GM12892 (cell line): ENCODE results near the gene PPM1L.

Source experiments
- POLR2A ChIP-seq: IDR thresholded peaks from 2 replicates; pipeline ENCODE4 v1.6.1; 2011; ENCODE audit warnings: low read depth, low read length, control low read depth
- POLR2AphosphoS5 ChIP-seq: IDR thresholded peaks from 2 replicates; pipeline ENCODE4 v1.6.1; 2011; ENCODE audit warnings: low read depth, low read length, control low read depth

DNA sequence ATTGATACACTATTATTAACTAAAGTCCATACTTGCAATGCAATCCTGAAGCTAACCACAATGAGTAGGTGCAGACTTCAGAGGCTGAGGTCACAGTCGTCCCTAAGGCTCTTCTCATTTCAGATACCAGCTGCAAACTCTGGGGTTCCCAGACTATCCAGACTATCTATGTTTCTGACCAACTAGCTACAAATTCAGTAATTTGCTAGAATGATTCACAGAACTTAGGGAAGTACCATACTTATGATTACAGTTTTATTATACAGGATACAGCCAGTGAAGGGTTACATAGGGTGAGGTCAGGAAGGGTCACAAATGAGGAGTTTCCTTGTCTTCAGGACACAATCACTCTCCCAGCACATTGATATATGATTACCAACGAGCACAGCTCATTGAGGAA lies 36.5 kb downstream of the PPM1L start:
- TF ChIP-seq POLR2A (no peak), POLR2AphosphoS5 (no peak)
